Hippocampal formation (tissue), 2 donors: ENCODE data around the gene PDLIM3.
A peak's percentile ranks its signal among the peaks of the same experiment; 100 is the strongest.
"Not testable (repeated sequence)": the region's sequence is repeated elsewhere in the genome, so short reads cannot be mapped to it uniquely, and the experiment has no call there.

ENCODE experiments used
- DNase-seq, 2 donors: peaks; one replicate each; lab custom pipeline; 2025; lab: John Stamatoyannopoulos, UW

PDLIM3 gene

GRCh38 chr4:185534866-185535611 is at the start of gene PDLIM3:
TSS of gene PDLIM3 (minus strand) at chr4:185535507. CDS start at chr4:185535434, 73 bp downstream.
- DNase-seq: peak; percentile 50 to 58

GRCh38 chr4:185583813-185584212 is 48.5 kb upstream of the PDLIM3 start:
- no peak for DNase-seq

- no peak for DNase-seq
These were observed 47.5 kb upstream of the PDLIM3 start for GRCh38 chr4:185582651-185583400.

- DNase-seq: no peak
These were observed 45.4 kb upstream of the PDLIM3 start for GRCh38 chr4:185580699-185581098.

- no peak for DNase-seq
These were observed 43.0 kb upstream of the PDLIM3 start for GRCh38 chr4:185578284-185578683.

- DNase-seq: no peak
These were observed 41.9 kb upstream of the PDLIM3 start for GRCh38 chr4:185576962-185577950.

- DNase-seq: no peak
These were observed 41.1 kb upstream of the PDLIM3 start for GRCh38 chr4:185576314-185576961.

- no peak for DNase-seq
These were observed 38.4 kb upstream of the PDLIM3 start for GRCh38 chr4:185573651-185574199.

GRCh38 chr4:185570727-185571126 is 35.4 kb upstream of the PDLIM3 start:
- no peak for DNase-seq

GRCh38 chr4:185567381-185568376 is 32.4 kb upstream of the PDLIM3 start:
- peak; percentile 67 to 70 for DNase-seq

GRCh38 chr4:185566972-185567371 is 31.7 kb upstream of the PDLIM3 start:
- peak in 1 of 2 donors; percentile 50 for DNase-seq

GRCh38 chr4:185566425-185566824 is 31.1 kb upstream of the PDLIM3 start:
- no peak for DNase-seq

GRCh38 chr4:185565696-185566095 is 30.4 kb upstream of the PDLIM3 start:
- DNase-seq: no peak

- no peak for DNase-seq
These were observed 29.0 kb upstream of the PDLIM3 start for GRCh38 chr4:185564349-185564748.

GRCh38 chr4:185562531-185562930 is 27.2 kb upstream of the PDLIM3 start:
- no peak for DNase-seq

GRCh38 chr4:185560316-185560715 is 25.0 kb upstream of the PDLIM3 start:
- no peak for DNase-seq

- DNase-seq: no peak
These were observed 24.6 kb upstream of the PDLIM3 start for GRCh38 chr4:185559915-185560281.

GRCh38 chr4:185559251-185559914 is 24.1 kb upstream of the PDLIM3 start:
- DNase-seq: not testable (repeated sequence)

- DNase-seq: no peak
These were observed 19.2 kb upstream of the PDLIM3 start for GRCh38 chr4:185554365-185555126.
